Neural cell (in vitro differentiated cells): ENCODE measurements around the gene CLSTN3. TPM values are rescaled to one million over a fixed set of nuclear protein-coding genes. Genes with fewer than 3 reads are reported as not detected.

Experiments used
- H2AFZ ChIP-seq: fragments of 200-600, 300-800 bp; sonication (generic), shearing (Covaris generic); 2 replicates; pipeline ENCODE4 v1.6.0; 2014; ENCODE audit warnings: low read depth, mild to moderate bottlenecking, antibody characterized with exemption, low read length, moderate library complexity
- H3F3A ChIP-seq: fragments of 200-600 bp; shearing (Covaris generic); 2 replicates; pipeline ENCODE4 v1.6.1; 2016; ENCODE audit warnings: mild to moderate bottlenecking, moderate library complexity, mixed read lengths, antibody characterized with exemption, low read length; ENCODE audit not compliant: insufficient read depth, poor library complexity, severe bottlenecking
- H3K27ac ChIP-seq: fragments of 200-600, 300-800 bp; sonication (generic), shearing (Covaris generic); 2 replicates; pipeline ENCODE4 v1.5.1; 2014; ENCODE audit warnings: mild to moderate bottlenecking, low read length, moderate library complexity
- H3K27me3 ChIP-seq: fragments of 300-800, 200-600 bp; sonication (generic), shearing (Covaris generic); 2 replicates; pipeline ENCODE4 v1.6.0; 2014; ENCODE audit warnings: mild to moderate bottlenecking, low read depth, low read length, moderate library complexity; ENCODE audit not compliant: insufficient read depth
- H3K36me3 ChIP-seq: fragments of 300-800, 200-600 bp; sonication (generic), shearing (Covaris generic); 2 replicates; pipeline ENCODE4 v1.5.1; 2014; ENCODE audit warnings: mild to moderate bottlenecking, antibody characterized with exemption, low read length, moderate library complexity; ENCODE audit not compliant: insufficient read depth
- H3K4me2 ChIP-seq: fragments of 300-800, 200-600 bp; sonication (generic), shearing (Covaris generic); 2 replicates; pipeline ENCODE4 v1.6.0; 2014; ENCODE audit warnings: mild to moderate bottlenecking, low read length
- H3K4me3 ChIP-seq: fragments of 300-800, 200-600 bp; sonication (generic), shearing (Covaris generic); 2 replicates; pipeline ENCODE4 v1.5.1; 2014; ENCODE audit warnings: mild to moderate bottlenecking, low read length, moderate library complexity
- H3K79me2 ChIP-seq: fragments of 200-600 bp; shearing (Covaris generic); replicated peaks from 2 replicates; pipeline ENCODE4 v1.6.0; 2014; ENCODE audit warnings: mild to moderate bottlenecking, low read length, moderate library complexity; ENCODE audit not compliant: insufficient read depth
- H3K9ac ChIP-seq: fragments of 300-800, 200-600 bp; sonication (generic), shearing (Covaris generic); 2 replicates; pipeline ENCODE4 v1.6.1; 2016; ENCODE audit warnings: mild to moderate bottlenecking, low read length, mixed read lengths
- H3K9me2 ChIP-seq: fragments of 200-600 bp; shearing (Covaris generic); 2 replicates; pipeline ENCODE4 v1.6.1; 2016; ENCODE audit warnings: mild to moderate bottlenecking, low read length, mixed read lengths; ENCODE audit not compliant: insufficient read depth
- H3K9me3 ChIP-seq: fragments of 200-600, 300-800 bp; sonication (generic), shearing (Covaris generic); 2 replicates; pipeline ENCODE4 v1.6.1; 2016; ENCODE audit warnings: mild to moderate bottlenecking, mixed run types, low read length, moderate library complexity, mixed read lengths
- H4K20me1 ChIP-seq: fragments of 200-600 bp; shearing (Covaris generic); 2 replicates; pipeline ENCODE4 v1.6.1; 2016; ENCODE audit warnings: mild to moderate bottlenecking, mixed run types; ENCODE audit not compliant: insufficient read depth
- CTCF ChIP-seq: fragments of 450-650 bp; IDR thresholded peaks from 2 replicates; pipeline ENCODE4 v1.5.1; 2014; ENCODE audit warnings: antibody characterized with exemption, mild to moderate bottlenecking, moderate library complexity; ENCODE audit not compliant: poor library complexity, severe bottlenecking
- EP300 ChIP-seq: fragments of 450-650 bp; conservative IDR thresholded peaks from 2 replicates; pipeline ENCODE4 v1.6.1; 2014; ENCODE audit warnings: antibody characterized with exemption, mild to moderate bottlenecking, moderate library complexity; ENCODE audit not compliant: poor library complexity, severe bottlenecking
- EZH2 ChIP-seq: fragments of 200-600, 300-800 bp; shearing (Covaris generic), sonication (generic); IDR thresholded peaks from 2 replicates; pipeline ENCODE4 v1.6.1; 2014; ENCODE audit warnings: antibody characterized with exemption, low read length, borderline replicate concordance, mild to moderate bottlenecking; ENCODE audit not compliant: insufficient read depth, poor library complexity, severe bottlenecking
- MXI1 ChIP-seq: fragments of 450-650 bp; conservative IDR thresholded peaks from 2 replicates; pipeline ENCODE4 v1.6.1; 2014; ENCODE audit warnings: antibody characterized with exemption, mild to moderate bottlenecking; ENCODE audit not compliant: poor library complexity, severe bottlenecking
- POLR2AphosphoS5 ChIP-seq: IDR thresholded peaks from 2 replicates; pipeline ENCODE4 v1.6.1; 2012
- RAD21 ChIP-seq: fragments of 450-650 bp; conservative IDR thresholded peaks from 2 replicates; pipeline ENCODE4 v1.6.1; 2014; ENCODE audit warnings: antibody characterized with exemption, mild to moderate bottlenecking, moderate library complexity
- REST ChIP-seq: IDR thresholded peaks from 2 replicates; pipeline ENCODE4 v1.6.1; 2012; ENCODE audit warnings: borderline replicate concordance
- SMC3 ChIP-seq: fragments of 450-650 bp; conservative IDR thresholded peaks from 2 replicates; pipeline ENCODE4 v1.6.1; 2014; ENCODE audit warnings: antibody characterized with exemption, mild to moderate bottlenecking, moderate library complexity; ENCODE audit not compliant: poor library complexity
- TAF1 ChIP-seq: IDR thresholded peaks from 2 replicates; pipeline ENCODE4 v1.6.1; 2012; ENCODE audit warnings: low read depth
- polyA plus RNA-seq: library from polyadenylated mRNA; depleted of rRNA; stranded (reverse); fragments of >200 nt; gene quantifications from 2 replicates; pipeline ENCODE4 v1.2.3, GENCODE V29; 2014

Gene CLSTN3
- polyA plus RNA-seq, 1 donor from 2014 or later, result 61.0 TPM

GRCh38 chr12:7108796-7109571, 21.2 kb upstream of the CLSTN3 start, which contains the start of gene C1RL:
Gene C1RL (minus strand): TSS chr12:7109214. CDS start chr12:7109180, 34 bp downstream.
- H3K4me2 ChIP-seq, result no peak within 1 kb of the TSS
- H3K4me3 ChIP-seq, result peak within 1 kb of the TSS; percentile 43
- no peaks in the 10 kb centered on the region for H3F3A ChIP-seq
- peak within 1 kb of the TSS; percentile 36 for H3K9ac ChIP-seq
- no peaks in the 10 kb centered on the region for H3K79me2 ChIP-seq
- H4K20me1 ChIP-seq, result no peaks in the 10 kb centered on the region
- H3K9me3 ChIP-seq, result no peaks in the 10 kb centered on the region
- TF ChIP-seq POLR2AphosphoS5, result no peak
- TF ChIP-seq CTCF, result peak; percentile 84
- peak; percentile 82 for TF ChIP-seq SMC3
- TF ChIP-seq EZH2, result no peak
- no peak for TF ChIP-seq REST
- TF ChIP-seq TAF1, result no peak
- no peak for TF ChIP-seq EP300
- TF ChIP-seq RAD21, result peak; percentile 72
- no peak for TF ChIP-seq MXI1
- no peak within 1 kb of the TSS for H3K27ac ChIP-seq
- no peaks in the 10 kb centered on the region for H3K36me3 ChIP-seq
- H2AFZ ChIP-seq, result peak within 1 kb of the TSS; percentile 33
- no peaks in the 10 kb centered on the region for H3K27me3 ChIP-seq
- H3K9me2 ChIP-seq, result no peaks in the 10 kb centered on the region

- Histone ChIP-seq H3K9me3 (no peaks in the 10 kb centered on the region), H3K4me2 (no peak overlapping the region), H2AFZ (no peak overlapping the region), H4K20me1 (no peaks in the 10 kb centered on the region), H3K36me3 (no peaks in the 10 kb centered on the region), H3K79me2 (no peaks in the 10 kb centered on the region), H3K9me2 (no peaks in the 10 kb centered on the region), H3K27me3 (no peaks in the 10 kb centered on the region), H3K9ac (no peak overlapping the region), H3K4me3 (no peak overlapping the region), H3F3A (no peaks in the 10 kb centered on the region), H3K27ac (no peak overlapping the region)
- TF ChIP-seq CTCF (peak; percentile 2), EP300 (no peak)
These were observed 20.6 kb upstream of the CLSTN3 start for GRCh38 chr12:7109572-7109920.
